HG03565 (cell line): ENCODE results near the gene MAPKBP1.
"Not testable (repeated sequence)": the region's sequence is repeated elsewhere in the genome, so short reads cannot be mapped to it uniquely, and the experiment has no call there.

ENCODE experiments used
- ATAC-seq: cut with Tn5 transposase; IDR thresholded peaks from one replicate; pipeline ENCODE4 v1.9.1; 2021; ENCODE audit warnings: mild to moderate bottlenecking, moderate library complexity; ENCODE audit not compliant: unreplicated experiment

Gene MAPKBP1, protein sequence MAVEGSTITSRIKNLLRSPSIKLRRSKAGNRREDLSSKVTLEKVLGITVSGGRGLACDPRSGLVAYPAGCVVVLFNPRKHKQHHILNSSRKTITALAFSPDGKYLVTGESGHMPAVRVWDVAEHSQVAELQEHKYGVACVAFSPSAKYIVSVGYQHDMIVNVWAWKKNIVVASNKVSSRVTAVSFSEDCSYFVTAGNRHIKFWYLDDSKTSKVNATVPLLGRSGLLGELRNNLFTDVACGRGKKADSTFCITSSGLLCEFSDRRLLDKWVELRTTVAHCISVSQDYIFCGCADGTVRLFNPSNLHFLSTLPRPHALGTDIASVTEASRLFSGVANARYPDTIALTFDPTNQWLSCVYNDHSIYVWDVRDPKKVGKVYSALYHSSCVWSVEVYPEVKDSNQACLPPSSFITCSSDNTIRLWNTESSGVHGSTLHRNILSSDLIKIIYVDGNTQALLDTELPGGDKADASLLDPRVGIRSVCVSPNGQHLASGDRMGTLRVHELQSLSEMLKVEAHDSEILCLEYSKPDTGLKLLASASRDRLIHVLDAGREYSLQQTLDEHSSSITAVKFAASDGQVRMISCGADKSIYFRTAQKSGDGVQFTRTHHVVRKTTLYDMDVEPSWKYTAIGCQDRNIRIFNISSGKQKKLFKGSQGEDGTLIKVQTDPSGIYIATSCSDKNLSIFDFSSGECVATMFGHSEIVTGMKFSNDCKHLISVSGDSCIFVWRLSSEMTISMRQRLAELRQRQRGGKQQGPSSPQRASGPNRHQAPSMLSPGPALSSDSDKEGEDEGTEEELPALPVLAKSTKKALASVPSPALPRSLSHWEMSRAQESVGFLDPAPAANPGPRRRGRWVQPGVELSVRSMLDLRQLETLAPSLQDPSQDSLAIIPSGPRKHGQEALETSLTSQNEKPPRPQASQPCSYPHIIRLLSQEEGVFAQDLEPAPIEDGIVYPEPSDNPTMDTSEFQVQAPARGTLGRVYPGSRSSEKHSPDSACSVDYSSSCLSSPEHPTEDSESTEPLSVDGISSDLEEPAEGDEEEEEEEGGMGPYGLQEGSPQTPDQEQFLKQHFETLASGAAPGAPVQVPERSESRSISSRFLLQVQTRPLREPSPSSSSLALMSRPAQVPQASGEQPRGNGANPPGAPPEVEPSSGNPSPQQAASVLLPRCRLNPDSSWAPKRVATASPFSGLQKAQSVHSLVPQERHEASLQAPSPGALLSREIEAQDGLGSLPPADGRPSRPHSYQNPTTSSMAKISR (N-terminal part only)

DNA sequence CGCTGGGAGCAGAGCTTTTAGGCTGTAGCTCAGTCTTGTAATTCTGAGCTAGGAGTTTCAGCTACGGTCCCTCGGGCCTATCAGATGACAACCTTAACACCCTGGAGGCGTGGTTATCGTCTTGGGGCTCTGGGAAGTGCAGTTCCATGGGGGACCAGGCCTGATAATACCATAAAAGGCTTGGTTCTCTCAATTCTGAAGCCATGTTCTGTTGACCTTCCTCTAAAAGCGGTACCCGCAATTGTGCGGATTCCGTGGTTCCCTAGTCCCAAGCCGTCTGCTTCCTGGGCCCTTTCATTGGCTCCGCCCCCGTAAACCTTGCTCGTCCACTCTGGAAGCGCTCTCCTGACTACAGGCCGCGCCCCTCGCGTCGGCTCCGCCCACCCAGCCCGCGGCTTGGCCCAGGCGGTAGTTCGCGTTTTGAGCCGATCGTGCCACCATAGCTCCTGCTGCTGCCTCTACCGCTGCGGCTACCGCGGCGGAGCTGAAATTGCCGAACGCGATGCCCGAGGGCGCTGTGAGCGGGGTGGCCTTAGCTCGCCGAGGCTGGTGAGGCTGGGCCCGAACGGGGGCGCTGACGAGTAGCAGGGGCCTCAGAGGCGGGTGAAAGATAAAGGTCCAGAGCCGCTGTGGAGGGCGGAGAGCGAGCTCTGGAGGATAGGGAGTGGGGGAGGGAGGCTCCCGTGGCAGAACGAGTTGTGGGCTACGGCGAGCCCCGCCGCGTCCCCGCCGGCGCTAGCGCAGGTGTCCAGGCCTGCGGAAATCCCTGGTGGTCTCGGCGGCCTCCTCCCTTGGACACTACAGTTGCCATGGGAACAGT is at the start of gene MAPKBP1:
TSS of gene MAPKBP1 (plus strand) at position 423 of the 820 bp plus-strand sequence. CDS start 792 bp downstream, outside the sequence.
- ATAC-seq: peak; percentile 84

DNA sequence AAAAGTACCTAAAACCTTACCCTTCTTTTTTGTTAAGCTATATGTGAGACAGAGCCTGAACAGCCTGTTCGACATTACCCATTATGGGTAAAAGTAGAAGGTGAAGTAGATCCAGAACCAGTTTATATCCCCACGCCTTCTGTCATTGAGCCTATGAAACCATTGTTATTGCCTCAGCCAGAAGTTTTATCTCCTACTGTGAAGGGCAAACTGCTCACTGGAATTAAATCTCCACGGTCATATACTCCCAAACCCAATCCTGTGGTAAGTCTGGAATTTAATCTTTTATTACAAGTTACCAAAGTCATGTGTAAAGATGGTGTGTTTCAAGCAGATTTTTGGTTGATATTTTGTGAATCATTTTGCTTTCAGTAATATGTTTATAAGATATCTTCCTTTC is 47.1 kb upstream of the MAPKBP1 start:
- no peak for ATAC-seq

DNA sequence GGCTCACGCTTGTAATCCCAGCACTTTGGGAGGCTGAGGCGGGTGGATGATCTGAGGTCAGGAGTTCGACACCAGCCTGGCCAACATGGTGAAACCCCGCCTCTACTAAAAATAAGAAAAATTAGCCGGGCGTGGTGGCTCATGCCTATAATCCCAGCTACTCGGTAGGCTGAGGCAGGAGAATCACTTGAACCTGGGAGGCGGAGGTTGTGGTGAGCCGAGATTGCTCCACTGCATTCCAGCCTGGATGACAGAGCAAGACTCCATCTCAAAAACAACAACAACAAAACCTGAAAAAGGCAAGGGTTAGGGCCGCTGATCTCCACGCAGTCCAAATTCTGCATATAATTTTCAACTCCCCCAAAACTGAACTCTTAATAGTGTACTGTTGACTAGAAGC is 46.2 kb upstream of the MAPKBP1 start:
- ATAC-seq: not testable (repeated sequence)

DNA sequence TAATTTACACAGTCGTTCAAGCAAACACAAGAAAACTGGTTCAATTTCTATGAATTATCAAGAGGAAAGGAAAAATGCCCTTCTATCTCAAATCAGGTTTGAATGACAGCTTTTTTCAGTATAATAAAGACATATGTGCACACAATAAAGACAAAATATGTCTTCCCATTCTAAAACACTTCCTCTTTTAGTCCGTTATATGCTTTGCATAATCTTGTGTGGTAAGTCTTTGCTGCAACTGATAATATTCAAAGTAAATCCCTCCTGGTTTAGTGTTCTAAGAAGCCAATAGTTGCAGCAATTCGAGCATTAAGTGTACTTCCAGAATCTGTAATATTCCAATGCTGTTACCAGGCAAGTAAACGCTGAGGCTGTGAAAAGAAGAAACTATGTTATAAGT is 43.7 kb upstream of the MAPKBP1 start:
- ATAC-seq: no peak

DNA sequence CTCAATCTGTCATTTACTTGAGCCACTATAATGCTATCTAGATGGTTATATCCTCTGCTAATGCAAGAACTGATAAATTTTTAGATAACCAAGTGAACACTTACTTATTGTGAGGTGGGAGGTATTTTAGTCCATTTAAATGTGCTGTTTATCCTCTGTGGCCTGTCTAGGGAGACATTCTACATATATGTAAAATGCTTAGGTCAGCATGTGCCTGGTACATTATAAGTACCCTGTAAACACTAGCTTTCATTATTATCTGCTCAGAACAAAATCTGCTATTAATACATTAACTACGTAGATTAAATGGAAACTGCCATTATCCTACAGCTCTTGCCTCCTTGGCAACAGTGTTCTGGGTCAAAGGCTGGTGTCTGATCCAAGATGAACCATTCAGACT is 41.8 kb upstream of the MAPKBP1 start:
- ATAC-seq: no peak

DNA sequence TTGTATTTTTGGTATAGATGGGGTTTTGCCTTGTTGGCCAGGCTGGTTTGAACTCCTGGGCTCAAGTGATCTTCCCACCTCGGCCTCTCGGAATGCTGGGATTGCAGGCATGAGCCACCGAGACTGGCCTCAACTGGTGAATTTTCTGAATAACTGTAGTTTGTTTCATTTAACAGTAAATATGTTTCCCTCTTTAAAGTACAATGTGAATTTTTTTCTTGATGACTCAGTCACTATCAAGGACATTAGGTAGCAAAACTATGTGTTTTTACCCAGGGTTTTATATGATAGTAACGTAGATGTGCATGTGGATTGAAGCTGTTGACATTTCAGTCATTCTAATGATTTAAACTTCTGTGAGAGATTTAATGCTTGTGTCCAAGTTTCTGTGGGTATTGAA is 40.2 kb upstream of the MAPKBP1 start:
- no peak for ATAC-seq

DNA sequence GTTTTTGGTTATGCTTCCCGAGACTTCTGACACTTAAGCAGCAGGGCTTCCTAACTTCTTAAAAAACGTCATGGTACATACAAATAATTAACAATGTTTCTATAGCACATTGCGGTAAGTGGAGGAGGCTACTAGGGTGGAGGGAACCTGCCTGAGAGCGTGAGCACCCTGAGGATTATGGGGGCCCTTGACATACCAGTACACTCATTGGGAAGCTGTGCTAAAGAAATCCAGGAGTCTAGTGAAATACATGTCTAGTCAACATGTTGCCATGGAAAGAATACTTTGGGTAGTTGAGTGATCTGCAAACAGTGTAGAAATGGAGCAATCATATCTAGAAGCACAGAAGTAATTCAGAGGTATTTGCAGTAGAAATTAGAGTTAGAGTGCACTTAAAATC is 39.2 kb upstream of the MAPKBP1 start:
- no peak for ATAC-seq

DNA sequence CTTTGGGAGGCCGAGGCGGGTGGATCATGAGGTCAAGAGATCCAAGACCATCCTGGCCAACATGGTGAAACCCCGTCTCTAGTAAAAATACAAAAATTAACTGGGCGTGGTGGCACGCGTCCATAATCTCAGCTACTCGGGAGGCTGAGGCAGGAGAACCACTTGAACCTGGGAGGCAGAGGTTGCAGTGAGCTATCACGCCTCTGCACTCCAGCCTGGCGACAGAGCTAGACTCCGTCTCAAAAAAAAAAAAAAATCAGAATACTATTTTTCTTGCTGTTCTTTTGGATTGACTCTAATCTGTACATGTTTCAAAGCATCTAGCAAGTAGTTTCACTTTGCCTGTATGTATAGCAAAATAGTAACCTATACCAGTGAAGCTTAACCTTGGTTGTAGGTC is 38.8 kb upstream of the MAPKBP1 start:
- ATAC-seq: not testable (repeated sequence)

DNA sequence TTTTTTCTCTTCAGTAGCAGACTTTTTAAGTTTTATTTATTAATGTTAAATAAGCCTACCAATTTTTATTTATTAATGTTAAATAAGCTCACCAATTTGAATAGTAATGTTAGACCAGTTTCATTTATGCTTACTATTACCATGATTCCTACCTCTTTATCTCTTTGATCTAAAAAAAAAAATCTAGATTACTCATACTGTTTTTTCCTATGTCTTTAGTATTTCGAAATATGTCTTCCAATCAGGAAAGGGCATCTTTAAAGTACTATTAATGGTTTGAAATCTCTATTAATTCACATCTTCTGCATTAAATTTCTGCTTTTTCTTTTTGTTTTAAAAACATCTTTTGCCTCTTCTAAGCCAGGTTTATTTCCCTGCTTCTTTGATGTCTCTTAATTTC is 27.5 kb upstream of the MAPKBP1 start:
- no peak for ATAC-seq

DNA sequence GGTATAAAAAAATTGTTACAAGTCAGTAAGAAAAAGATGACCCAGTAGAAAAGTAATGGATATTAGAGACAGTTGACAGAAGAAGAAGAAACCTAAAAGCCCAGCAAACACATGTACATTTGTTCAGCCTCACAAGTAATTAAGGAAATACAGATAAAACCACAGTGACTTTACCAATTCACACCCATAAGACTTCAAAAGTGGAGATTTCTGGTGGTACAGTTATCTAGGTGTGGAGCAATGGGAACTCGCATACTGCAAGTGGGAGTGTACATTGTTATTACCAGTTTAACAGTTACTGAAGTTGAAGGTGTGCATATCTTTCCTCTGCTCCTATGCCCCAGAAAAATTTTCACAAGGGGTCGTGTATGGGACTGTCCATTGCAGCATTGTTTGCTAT is 18.1 kb upstream of the MAPKBP1 start:
- ATAC-seq: no peak

DNA sequence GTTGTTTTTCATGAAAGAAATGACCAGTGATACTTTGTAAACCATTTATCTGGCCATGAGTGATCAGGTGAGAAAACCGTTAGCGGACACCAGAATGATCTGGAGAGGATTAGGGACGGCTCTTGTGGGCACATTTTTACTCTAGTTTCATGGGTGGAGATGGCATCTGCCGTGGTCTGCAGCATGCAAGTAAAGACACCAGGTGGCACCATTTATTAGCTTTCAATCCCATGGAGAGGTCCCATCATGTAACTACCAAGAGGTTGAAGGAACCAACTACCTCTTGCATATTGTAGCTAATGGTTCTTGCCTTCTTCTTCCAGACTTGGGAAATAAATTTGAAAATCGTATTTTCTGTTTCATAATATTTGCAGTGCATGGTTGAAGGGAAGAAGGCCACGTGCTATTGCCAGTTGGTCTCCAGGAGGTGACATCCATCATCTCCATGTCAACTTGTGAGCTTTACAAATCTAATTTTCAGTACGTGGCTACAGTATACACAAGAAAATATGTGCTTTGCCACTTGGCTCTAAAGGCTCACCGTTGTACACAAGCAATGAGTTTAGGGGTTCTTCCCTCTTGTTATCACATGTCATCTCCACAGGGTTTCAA is 1.5 kb upstream of the MAPKBP1 start:
- ATAC-seq: no peak

DNA sequence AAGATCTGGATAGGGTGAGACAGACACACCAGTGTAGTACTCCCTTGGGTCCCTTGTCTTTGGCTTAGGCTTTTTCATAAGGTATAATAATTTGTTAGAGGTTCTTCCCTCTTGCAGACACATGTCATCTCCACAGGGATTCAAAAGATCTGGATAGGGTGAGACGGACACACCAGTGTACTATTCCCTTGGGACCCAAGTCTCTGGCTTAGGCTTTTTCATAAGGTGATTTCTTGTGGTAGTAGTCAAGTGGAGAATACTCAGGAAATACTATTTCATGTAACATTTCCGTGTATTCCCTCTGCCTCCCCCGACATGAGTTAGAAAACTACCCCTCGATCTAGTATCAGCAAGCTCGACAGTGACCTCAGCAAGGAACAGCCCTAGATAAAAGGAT is 954 bp upstream of the MAPKBP1 start:
- no peak for ATAC-seq

DNA sequence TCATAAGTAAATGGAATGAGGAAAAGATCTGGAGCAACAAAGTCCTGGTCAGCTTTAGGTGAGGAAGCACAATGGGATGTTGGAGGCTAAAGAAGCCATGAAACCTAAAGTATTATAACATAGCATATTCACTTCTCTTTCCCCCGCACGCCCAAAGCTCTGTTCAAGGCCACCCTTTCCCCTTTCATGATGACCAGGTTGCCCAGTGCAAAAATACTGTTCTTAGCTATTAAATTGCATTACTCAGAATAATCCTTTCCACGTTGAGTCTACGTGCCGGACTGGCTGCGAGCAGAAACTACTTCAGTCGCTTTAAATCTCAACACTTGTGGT is 589 bp upstream of the MAPKBP1 start:
- ATAC-seq: no peak

DNA sequence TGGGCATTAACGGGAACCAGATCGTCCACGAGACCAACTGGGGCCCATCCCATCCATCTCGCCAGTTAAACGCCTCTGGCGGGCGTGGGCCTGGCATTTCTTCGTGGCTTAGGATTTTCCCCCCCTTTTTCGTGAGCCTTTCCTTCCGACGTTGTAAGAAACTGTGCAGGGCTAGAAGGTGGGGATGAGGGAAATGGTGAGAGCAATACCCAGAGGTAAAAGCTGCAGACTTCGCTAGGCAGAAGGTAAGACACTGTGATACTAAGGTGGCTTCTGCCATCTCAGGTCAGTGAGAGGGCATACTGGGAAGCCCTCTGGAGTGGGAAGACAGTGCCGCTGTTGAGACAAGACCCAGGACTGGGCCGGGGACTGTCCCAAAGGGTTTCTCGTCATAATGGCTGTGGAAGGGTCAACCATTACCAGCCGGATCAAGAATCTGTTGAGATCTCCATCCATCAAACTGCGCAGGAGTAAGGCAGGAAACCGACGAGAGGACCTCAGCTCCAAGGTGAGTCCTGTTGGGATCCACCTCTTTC is 666 bp downstream of the MAPKBP1 start:
- ATAC-seq: no peak

DNA sequence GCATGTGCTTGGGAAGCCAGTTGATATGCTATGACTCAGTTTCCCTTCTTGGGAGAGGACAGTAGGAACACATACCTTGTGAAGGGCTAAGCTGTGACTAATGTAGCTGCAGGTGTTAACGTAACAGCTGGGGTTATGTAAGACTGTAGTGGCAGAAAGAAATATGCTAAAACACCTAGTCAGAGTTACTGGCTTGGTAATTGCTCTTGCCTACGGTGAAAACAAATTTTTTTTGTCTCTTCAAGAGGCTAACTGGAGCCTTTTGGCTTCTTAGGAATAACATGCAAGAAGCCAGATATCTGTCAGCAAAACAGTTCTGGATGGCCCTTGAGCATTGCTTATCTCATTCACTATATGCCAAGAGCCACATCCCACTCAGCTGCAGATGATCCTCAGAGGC is 1.4 kb downstream of the MAPKBP1 start:
- no peak for ATAC-seq

DNA sequence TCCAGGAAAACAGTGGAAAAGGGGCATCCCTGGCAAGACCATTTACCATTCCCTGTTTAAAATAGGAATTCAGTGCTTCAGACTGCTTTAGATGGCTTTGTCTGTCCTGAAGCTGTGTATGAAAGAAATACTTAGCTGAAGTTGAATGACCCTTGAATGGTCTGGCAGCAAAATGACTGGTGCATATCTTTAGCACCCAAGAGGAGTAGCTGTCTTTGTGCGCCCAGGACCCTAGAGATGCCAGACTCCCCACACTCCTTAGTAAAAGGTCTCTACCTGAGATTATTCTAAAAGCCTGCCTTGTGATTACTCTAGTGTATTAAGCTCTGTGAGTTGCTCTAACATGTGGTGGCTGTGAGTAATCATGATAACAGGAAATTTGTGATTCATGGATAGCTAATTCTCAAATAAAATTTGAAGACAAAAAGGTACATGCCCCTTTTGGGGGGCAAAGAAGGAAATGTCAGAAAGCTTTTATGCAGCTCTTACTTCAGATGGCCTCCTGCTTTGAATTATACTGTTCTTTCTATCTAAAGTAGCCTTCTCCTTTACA is 3.2 kb downstream of the MAPKBP1 start:
- ATAC-seq: no peak

DNA sequence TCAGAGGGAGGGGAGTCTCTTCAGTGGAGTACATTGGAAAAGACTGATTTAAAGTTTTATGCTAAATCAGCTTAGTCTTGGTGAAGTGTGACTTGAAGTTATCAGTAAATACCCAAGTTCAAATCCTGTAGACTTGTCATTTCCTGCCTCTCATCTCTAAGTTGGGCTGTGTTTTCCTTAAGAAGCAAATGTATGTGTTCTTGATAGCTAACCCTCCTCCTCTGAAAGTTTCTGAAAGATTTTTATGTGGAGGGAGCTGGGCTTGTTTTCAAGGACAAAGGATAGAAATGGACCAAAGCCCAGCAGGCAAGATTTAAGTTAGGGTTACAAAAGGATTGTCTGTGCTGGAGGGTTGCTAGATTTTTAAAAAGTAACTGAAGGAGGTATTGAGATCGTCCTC is 4.2 kb downstream of the MAPKBP1 start:
- ATAC-seq: no peak

DNA sequence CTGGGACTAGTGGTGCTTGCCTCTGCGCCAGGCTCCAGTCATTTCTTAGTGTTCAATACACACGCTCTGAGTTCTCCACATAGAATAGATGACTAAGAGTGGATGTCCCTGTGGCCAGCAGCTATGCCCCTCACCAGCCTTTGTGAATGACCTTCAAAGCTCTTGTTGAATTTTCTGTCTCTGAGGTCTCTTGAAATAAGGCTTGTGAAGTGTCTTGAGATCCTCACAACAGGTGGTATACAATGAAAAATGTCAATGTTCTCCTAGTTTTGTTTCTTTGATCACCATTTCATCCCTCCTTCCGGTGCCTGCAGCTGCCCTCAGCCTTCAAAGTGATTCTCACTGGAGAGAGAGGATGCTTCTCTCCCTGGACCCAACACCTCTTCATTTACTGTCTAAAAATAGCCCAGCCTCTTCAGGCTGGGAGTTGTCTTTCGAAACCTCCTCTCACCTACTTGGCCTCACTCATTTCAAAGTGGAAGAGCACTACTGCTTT is 5.4 kb downstream of the MAPKBP1 start:
- ATAC-seq: no peak

DNA sequence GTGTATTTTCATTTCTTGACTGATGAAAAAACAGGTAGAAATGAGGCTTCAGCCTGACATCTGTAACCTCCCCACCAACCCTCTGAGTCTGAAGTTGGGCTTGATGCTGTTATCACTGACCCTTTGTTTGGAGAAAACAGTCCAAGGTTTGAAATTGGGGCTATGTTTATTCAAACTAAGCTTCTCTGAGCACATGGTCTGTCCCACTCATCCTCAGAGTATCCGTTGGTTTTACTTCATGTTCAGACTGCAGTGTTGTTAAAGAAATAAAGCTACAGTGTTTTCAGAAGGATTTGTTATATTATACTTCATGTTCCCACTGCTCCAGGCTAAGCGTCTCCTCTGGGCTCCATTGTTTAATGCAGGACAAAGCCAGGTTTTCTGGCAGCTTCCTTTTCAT is 6.0 kb downstream of the MAPKBP1 start:
- ATAC-seq: no peak
